HUES64 (cell line): ENCODE data around the gene NKD1.

ENCODE experiments used
- H3K27ac ChIP-seq: 2 replicates; pipeline ENCODE4 v1.7.0; 2013; ENCODE audit warnings: low read depth, low read length, inconsistent platforms
- H3K27me3 ChIP-seq: 2 replicates; pipeline ENCODE4 v1.6.1; 2013; ENCODE audit warnings: mild to moderate bottlenecking, low read length; ENCODE audit not compliant: insufficient read depth
- H3K36me3 ChIP-seq: 2 replicates; pipeline ENCODE4 v1.6.1; 2013; ENCODE audit warnings: mild to moderate bottlenecking, low read length; ENCODE audit not compliant: insufficient read depth
- H3K4me1 ChIP-seq: 2 replicates; pipeline ENCODE4 v1.6.1; 2013; ENCODE audit warnings: mild to moderate bottlenecking, low read length, moderate library complexity; ENCODE audit not compliant: insufficient read depth
- H3K4me3 ChIP-seq: 2 replicates; pipeline ENCODE4 v1.5.1; 2013; ENCODE audit warnings: mild to moderate bottlenecking, low read length, moderate library complexity
- H3K9ac ChIP-seq: 2 replicates; pipeline ENCODE4 v1.6.1; 2013; ENCODE audit warnings: mild to moderate bottlenecking, low read depth, low read length
- H3K9me3 ChIP-seq: 2 replicates; pipeline ENCODE4 v1.6.1; 2013; ENCODE audit warnings: low read depth, low read length; ENCODE audit not compliant: insufficient read depth
- WGBS: fragments of 150-250, 120-280 bp; methylation state at CpG from one replicate; pipeline ENCODE4 v1.1.7; 2013; ENCODE audit warnings: missing lambda C conversion rate; 5-methylcytosine and 5-hydroxymethylcytosine counted together

Gene NKD1

GRCh38 chr16:50635505-50636392 lies 87.6 kb downstream of the NKD1 start:
- Histone ChIP-seq H3K9ac (no peak overlapping the region), H3K27ac (no peak overlapping the region), H3K4me3 (no peak overlapping the region), H3K27me3 (no peaks in the 10 kb centered on the region), H3K4me1 (no peaks in the 10 kb centered on the region), H3K9me3 (no peaks in the 10 kb centered on the region), H3K36me3 (no peaks in the 10 kb centered on the region)
- WGBS: 90% methylated on average over 17 of the region's 17 CpGs

GRCh38 chr16:50636753-50637374 lies 88.7 kb downstream of the NKD1 start:
- Histone ChIP-seq H3K36me3 (no peaks in the 10 kb centered on the region), H3K4me3 (no peak overlapping the region), H3K9ac (no peak overlapping the region), H3K27ac (no peak overlapping the region), H3K4me1 (no peaks in the 10 kb centered on the region), H3K9me3 (no peaks in the 10 kb centered on the region), H3K27me3 (no peaks in the 10 kb centered on the region)
- 93% methylated on average over 10 of the region's 10 CpGs for WGBS

DNA sequence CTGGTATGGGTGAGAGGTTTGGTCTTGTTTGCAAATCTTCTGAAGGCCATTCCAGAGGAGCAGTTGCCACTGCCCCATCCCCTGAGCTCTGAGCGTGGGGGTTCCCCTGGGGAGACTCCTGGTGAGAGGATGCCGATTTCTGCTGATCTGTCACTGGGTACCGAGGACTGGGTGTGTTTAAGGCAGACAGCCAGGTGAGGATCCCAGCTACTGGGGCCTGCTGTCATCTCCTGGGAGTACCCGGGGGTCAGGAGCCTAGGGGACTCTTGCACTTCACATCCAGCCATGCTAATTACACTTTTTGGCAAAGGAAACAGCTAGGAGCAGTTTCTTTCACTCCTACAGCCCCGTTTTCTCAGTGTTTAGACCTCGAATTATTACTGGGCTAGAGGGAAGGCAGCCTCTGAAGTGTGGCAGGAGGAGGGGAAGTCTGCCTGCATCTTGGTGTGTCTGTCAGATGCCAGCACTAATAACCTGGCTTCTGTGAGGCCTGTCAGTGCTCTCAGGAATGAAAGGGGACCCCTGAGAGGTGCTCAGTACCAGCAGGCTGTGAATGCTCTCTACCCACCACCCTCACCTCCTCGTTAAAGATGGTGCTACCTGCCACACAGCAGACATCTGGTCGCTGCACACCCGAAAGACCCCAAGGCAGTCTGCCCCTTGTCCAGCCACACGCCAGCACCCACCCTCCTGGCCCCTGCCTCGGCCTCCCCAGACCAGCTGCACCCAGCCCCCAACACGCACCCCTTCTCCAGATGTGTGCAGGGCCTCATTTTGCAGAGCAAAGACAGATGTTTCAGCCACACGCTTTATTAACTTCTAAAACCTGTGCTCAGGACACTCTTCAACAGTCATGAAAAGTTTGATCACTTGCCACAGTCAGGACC lies 89.8 kb downstream of the NKD1 start:
- Histone ChIP-seq H3K4me3 (no peak overlapping the region), H3K4me1 (no peaks in the 10 kb centered on the region), H3K9me3 (no peaks in the 10 kb centered on the region), H3K27me3 (no peaks in the 10 kb centered on the region), H3K27ac (no peak overlapping the region), H3K36me3 (no peaks in the 10 kb centered on the region), H3K9ac (no peak overlapping the region)
- WGBS: 90% methylated on average over 13 of the region's 13 CpGs

DNA sequence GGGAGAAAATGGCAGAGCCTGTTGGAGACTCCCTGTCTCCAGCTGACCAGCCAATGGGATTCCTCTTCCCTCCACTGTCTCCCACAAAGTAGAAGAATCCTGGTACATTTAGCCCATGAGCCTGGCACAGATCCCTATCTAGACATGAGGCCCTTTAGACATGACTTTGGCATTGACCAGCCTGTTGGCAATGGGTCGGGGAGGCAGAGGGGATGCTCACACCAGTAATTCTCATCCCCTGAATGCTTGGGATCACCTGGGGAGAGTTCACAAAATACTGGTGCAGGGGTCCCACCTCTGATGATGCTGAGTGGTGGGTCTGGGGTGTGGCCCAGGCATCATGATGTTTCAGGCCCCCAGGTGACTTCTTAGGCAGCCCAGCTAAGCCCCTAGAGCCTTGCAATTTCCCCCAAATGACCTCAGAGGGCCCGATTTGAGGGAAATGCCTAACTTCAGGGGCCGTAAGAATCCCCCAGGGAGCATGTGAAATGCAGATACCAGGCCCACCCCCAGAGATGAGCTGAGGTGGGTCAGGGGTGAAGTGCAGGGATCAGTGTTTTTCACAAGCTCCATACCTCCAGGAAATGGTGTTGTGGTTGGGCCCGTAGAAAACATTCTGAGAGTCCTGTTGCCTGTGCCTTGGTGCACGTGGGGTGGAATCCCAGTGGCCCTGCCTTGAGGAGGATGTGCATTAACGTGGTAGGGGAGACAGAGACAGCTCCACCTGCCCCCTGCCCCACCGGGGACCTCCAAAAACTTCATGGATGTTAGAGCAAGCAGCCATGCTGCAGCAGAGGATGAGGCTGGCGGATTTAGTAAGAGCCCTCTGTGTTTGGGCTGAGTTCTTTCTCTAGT lies 90.8 kb downstream of the NKD1 start:
- 85% methylated on average over 8 of the region's 8 CpGs for WGBS
- Histone ChIP-seq H3K27me3 (no peaks in the 10 kb centered on the region), H3K9me3 (no peaks in the 10 kb centered on the region), H3K36me3 (no peaks in the 10 kb centered on the region), H3K9ac (no peak overlapping the region), H3K4me3 (no peak overlapping the region), H3K27ac (no peak overlapping the region), H3K4me1 (no peaks in the 10 kb centered on the region)

- H3K27ac ChIP-seq: no peak overlapping the region
- no peaks in the 10 kb centered on the region for H3K9me3 ChIP-seq
- H3K4me3 ChIP-seq: no peak overlapping the region
- H3K4me1 ChIP-seq: peaks cover 2% of the 10 kb centered on the region; the same call in 1 of the 2 replicates
- no peak overlapping the region for H3K9ac ChIP-seq
- H3K36me3 ChIP-seq: no peaks in the 10 kb centered on the region
- H3K27me3 ChIP-seq: no peaks in the 10 kb centered on the region
- no CpG with 5 or more reads among the region's 1 CpG for WGBS
Observed at GRCh38 chr16:50640391-50640790, 92.2 kb downstream of the NKD1 start.

- H3K9ac ChIP-seq: no peak overlapping the region
- no peaks in the 10 kb centered on the region for H3K27me3 ChIP-seq
- H3K4me1 ChIP-seq: peaks cover 7% of the 10 kb centered on the region; the same call in 1 of the 2 replicates
- no peak overlapping the region for H3K4me3 ChIP-seq
- H3K9me3 ChIP-seq: no peaks in the 10 kb centered on the region
- no peaks in the 10 kb centered on the region for H3K36me3 ChIP-seq
- WGBS: 96% methylated on average over 15 of the region's 15 CpGs
- H3K27ac ChIP-seq: no peak overlapping the region
Observed at GRCh38 chr16:50640919-50641817, 93.0 kb downstream of the NKD1 start.

- no peaks in the 10 kb centered on the region for H3K27me3 ChIP-seq
- no peak overlapping the region for H3K27ac ChIP-seq
- no peaks in the 10 kb centered on the region for H3K9me3 ChIP-seq
- H3K4me1 ChIP-seq: peaks cover 7% of the 10 kb centered on the region; the same call in 1 of the 2 replicates
- no peaks in the 10 kb centered on the region for H3K36me3 ChIP-seq
- WGBS: 95% methylated on average over 4 of the region's 4 CpGs
- H3K9ac ChIP-seq: no peak overlapping the region
- no peak overlapping the region for H3K4me3 ChIP-seq
Observed at GRCh38 chr16:50641818-50642187, 93.6 kb downstream of the NKD1 start.

GRCh38 chr16:50642349-50642748 lies 94.2 kb downstream of the NKD1 start:
- 97% methylated on average over 5 of the region's 5 CpGs for WGBS
- Histone ChIP-seq H3K4me1 (peaks cover 7% of the 10 kb centered on the region; the same call in 1 of the 2 replicates), H3K9me3 (no peaks in the 10 kb centered on the region), H3K27me3 (no peaks in the 10 kb centered on the region), H3K27ac (no peak overlapping the region), H3K4me3 (no peak overlapping the region), H3K36me3 (no peaks in the 10 kb centered on the region), H3K9ac (no peak overlapping the region)

DNA sequence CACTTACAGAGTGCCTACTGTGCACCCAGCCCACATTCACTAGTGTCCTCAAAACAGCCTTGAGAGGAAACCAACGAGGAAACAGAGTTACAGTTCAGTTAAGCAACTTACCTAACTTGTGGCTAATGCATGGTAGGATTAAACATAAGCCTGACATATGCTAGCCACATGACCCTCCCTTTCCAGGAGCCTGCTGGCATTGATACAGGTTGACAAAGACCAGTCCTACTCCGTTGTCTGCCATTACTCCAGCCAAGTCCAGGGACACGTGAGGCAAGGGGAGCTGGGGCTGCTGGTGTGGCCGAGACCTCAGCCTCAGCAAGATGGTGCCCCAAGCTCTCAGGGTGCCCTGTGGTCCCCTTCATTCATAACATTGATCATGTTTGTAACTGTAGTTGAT lies 95.0 kb downstream of the NKD1 start:
- Histone ChIP-seq H3K9me3 (no peaks in the 10 kb centered on the region), H3K27me3 (no peaks in the 10 kb centered on the region), H3K4me3 (no peak overlapping the region), H3K36me3 (no peaks in the 10 kb centered on the region), H3K4me1 (peaks cover 7% of the 10 kb centered on the region; the same call in 1 of the 2 replicates), H3K9ac (no peak overlapping the region), H3K27ac (no peak overlapping the region)
- WGBS: 93% methylated on average over 4 of the region's 4 CpGs

DNA sequence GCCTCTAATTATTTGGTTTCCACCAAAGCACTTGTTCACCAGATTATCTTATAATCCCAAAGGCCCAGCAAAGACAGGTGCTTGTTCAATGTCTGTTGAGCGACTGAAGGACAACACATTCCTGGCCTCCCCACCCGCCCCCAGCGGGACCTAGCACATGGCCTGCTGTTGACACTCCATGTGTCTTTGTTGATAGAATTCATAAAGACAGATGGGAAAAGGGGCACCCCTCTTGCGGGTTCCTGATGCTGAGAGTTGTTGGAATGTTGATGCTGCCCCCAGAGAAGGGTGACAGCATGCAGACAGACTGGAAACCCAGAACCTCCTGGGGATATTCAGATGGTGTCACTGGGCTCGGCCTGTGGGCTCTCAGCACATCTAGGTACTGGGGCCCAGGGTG lies 96.0 kb downstream of the NKD1 start:
- Histone ChIP-seq H3K4me1 (peaks cover 7% of the 10 kb centered on the region; the same call in 1 of the 2 replicates), H3K9me3 (no peaks in the 10 kb centered on the region), H3K4me3 (no peak overlapping the region), H3K27ac (no peak overlapping the region), H3K9ac (no peak overlapping the region), H3K27me3 (no peaks in the 10 kb centered on the region), H3K36me3 (no peaks in the 10 kb centered on the region)
- WGBS: 90% methylated on average over 5 of the region's 5 CpGs
